Right lung (tissue), 10 donors: ENCODE results near the gene MIA2. TPM values are rescaled to one million over a fixed set of nuclear protein-coding genes. Genes with fewer than 3 reads are reported as not detected.
"Not testable (repeated sequence)": the region's sequence is repeated elsewhere in the genome, so short reads cannot be mapped to it uniquely, and the experiment has no call there.

Experiments used
- DNase-seq, 2 donors: peaks; one replicate each; pipeline ENCODE4 v3.0.0-alpha.2; 2013
- long read RNA-seq, 8 donors: transcript quantifications; one replicate each; lab custom pipeline, GENCODE V29; 2026
- polyA plus RNA-seq, 5 donors: library from polyadenylated mRNA; unstranded; fragments of 120-200 nt; gene quantifications; one replicate each; pipeline versions ENCODE4 v1.2.1 to v1.2.3, GENCODE V29; 2013; ENCODE audit warnings: inconsistent platforms in 1 of 5, low replicate concordance in 1 of 5; ENCODE audit not compliant: insufficient read length in 5 of 5, insufficient read depth in 1 of 5

MIA2 gene, protein sequence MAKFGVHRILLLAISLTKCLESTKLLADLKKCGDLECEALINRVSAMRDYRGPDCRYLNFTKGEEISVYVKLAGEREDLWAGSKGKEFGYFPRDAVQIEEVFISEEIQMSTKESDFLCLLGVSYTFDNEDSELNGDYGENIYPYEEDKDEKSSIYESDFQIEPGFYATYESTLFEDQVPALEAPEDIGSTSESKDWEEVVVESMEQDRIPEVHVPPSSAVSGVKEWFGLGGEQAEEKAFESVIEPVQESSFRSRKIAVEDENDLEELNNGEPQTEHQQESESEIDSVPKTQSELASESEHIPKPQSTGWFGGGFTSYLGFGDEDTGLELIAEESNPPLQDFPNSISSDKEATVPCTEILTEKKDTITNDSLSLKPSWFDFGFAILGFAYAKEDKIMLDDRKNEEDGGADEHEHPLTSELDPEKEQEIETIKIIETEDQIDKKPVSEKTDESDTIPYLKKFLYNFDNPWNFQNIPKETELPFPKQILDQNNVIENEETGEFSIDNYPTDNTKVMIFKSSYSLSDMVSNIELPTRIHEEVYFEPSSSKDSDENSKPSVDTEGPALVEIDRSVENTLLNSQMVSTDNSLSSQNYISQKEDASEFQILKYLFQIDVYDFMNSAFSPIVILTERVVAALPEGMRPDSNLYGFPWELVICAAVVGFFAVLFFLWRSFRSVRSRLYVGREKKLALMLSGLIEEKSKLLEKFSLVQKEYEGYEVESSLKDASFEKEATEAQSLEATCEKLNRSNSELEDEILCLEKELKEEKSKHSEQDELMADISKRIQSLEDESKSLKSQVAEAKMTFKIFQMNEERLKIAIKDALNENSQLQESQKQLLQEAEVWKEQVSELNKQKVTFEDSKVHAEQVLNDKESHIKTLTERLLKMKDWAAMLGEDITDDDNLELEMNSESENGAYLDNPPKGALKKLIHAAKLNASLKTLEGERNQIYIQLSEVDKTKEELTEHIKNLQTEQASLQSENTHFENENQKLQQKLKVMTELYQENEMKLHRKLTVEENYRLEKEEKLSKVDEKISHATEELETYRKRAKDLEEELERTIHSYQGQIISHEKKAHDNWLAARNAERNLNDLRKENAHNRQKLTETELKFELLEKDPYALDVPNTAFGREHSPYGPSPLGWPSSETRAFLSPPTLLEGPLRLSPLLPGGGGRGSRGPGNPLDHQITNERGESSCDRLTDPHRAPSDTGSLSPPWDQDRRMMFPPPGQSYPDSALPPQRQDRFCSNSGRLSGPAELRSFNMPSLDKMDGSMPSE (N-terminal part only)
- 10 to 100 TPM; 17.1 to 23.0 (median 22.5) TPM for polyA plus RNA-seq
- long read RNA-seq, donor 1, partial matches to known transcripts, result 0 of 2 reads
- long read RNA-seq, donor 1, other reads (novel, unspliced or antisense), result 0 of 2 reads
- long read RNA-seq, donor 2, result 0 reads
- long read RNA-seq, donor 3, partial matches to known transcripts, result 0 of 2 reads
- long read RNA-seq, donor 3, other reads (novel, unspliced or antisense), result 0 of 2 reads
- long read RNA-seq, donor 4, partial matches to known transcripts, result 0 of 2 reads
- long read RNA-seq, donor 4, other reads (novel, unspliced or antisense), result 0 of 2 reads
- long read RNA-seq, donor 5, result 0 reads
- long read RNA-seq, donor 6, partial matches to known transcripts, result 0 of 3 reads
- long read RNA-seq, donor 6, other reads (novel, unspliced or antisense), result 0 of 3 reads
- long read RNA-seq, donor 7, result 0 reads
- long read RNA-seq, donor 8, result 0 reads

DNA sequence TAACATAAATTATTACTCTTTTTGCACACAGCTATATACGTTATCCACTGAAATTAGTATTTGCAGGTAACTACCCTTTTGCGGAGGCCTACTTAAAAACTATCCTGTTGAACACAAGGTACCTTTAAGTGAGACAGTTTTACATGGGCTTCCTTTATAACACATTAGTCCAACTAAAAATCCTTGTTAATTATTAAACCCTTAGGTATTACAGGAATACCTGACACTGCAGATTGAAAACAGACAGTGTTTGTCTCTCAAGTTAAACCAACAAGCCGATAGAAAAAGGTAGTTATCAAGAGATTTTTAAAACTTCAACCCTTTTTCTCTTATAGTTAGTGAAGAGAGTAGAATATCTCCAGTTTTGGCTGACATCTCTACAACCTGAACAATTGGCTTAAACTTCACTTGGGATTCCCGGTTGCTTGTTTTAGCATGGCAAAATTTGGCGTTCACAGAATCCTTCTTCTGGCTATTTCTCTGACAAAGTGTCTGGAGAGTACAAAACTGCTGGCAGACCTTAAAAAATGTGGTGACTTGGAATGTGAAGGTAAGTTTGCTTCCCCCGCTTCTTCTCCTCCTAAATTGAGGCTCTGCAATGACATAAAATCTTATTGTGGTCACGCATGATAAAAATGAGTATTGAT lies at the start of gene MIA2:
Gene MIA2 (plus strand): TSS at position 236 of the 647 bp plus-strand sequence. CDS start 200 bp downstream, at position 436.
- no peak for DNase-seq

DNA sequence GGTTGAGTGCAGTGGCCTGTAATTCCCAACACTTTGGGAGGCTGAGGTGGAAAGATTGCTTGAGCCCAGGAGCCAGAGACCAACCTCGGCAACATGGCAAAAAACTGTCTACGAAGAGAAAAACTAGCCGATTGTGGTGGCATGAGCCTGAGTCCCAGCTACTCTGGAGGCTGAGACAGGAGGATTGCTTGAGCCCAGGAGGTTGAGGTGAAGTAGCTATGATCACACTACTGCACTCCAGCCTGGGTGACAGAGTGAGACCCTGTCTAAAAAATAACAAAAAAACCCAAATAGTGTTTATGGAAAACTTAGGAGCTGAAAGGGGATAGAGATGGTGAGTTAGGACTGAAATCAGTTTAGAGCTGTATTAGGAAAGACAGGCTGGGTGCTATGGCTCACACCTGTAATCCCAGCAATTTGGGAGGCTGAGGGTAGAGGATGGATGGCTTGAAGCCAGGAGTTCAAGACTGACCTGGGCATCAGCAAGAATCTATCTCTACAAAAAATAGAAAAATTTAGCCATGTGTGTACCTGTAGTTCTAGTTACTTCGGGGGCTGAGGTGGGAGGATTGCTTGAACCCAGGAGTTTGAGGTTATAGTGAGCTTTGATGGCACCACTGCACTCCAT lies 49.0 kb upstream of the MIA2 start:
- no peak for DNase-seq

DNA sequence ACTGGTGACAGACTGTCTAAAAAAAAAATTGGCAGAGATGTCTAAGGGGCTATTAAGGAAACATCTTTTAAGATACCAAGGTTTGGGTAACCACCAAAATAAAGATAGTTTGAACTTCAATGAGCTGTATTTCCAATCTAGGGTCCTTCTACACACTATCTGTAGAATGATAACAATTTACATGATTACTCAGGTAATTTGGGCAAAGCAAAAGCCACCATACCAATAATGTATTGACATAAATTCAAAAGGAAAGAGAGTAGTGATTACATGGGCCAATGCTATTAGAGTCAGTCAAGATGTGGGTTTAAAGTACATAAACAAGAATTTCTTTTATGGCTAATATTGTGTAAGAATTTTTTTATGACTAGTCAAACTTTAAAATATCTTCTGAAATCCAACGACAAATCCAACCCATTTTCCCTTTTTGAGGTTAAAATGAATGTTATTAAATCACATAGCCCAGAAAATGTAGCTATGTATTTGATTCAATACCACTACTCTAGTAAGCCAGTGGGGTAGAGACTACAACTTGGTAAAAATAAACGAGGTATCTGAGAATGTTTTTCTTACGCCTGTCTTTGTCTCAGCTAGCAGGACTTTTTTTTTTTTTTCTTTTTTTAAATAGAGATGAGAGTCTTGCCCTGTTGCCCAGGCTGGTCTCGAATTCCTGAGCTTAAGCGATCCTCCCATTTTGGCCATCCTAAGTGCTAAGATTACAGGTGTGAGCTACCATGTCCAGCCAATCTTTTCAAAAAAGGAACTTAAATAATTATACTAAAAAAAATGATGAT lies 48.3 kb upstream of the MIA2 start:
- no peak for DNase-seq

DNA sequence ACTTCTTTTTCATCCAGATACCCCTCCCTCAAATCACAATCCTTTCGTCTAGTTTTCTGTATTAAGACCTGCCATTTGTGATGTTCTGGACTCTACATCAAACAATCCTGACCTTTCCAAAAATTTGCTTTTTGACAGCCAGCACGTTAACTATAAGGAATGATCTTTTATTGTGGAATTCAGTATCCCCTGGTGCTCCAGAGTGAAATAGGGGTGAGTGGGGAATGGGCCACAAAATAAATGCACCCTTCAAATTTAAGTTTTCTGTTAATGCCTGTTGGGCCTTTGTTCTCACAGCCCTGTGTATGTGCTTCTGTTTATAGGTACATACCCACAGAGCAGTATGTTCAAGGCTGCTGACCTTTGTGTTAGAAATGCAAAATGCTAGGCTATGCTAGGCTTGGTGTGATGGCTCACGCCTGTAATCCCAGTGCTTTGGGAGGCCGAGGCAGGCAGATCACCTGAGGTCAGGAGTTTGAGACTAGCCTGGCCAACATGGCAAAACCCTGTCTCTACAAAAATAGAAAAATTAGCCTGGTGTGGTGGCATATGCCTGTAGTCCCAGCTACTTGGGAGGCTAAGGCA lies 46.7 kb upstream of the MIA2 start:
- no peak for DNase-seq

DNA sequence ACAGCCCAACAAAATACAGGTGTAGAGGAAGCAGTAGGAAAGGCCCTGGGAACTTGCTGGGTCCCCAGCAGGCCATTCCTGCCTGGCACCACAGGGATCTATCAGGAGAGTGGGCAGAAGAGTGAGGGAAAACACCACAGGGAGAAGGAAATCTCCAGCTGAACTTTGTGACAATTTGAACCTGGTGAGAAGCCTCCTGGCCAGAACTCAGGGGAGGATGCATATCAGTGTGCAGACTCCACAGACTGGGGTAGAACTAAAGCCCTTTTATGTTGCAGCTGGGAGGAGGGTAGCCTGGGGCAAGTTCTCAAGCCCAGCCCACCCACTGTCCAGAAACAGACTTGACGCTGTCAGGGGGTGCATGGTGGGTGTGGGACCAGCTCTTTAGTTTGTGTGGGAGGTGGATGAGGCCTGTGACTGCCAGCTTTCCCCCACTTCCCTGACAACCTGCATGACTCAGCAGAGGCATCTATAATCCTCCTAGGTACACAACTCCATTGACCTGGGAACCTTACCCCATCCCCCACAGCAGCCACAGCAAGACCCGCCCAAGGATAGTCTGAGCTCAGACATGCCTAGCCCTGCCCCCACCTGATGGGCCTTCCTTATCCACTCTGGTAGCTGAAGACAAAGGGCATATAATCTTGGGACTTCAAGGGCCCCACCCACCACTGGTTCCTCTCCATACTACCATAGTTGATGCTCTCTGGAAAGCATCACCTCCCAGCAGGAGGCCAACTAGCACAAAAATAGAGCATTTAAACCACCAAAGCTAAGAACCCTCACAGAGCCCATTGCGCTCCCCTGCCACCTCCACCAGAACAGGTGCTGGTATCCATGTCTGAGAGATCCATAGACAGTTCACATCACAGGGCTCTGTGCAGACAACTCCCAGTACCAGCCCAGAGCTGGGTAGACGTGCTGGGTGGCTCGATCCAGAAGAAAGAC lies 29.8 kb upstream of the MIA2 start:
- DNase-seq, result no peak

DNA sequence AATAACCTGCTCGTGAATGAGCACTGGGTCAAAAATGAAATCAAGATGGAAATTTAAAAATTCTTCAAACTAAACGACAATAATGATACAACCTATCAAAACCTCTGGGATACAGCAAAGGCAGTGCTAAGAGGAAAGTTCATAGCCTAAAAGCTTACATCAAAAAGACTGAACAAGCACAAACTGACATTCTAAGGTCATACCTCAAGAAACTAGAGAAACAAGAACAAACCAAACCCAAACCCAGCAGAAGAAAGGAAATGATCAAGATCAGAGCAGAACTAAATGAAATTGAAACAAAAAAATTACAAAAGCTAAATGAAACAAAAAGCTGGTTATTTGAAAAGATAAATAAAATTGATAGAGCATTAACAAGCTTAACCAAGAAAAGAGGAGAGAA lies 26.3 kb upstream of the MIA2 start:
- not testable (repeated sequence) for DNase-seq

DNA sequence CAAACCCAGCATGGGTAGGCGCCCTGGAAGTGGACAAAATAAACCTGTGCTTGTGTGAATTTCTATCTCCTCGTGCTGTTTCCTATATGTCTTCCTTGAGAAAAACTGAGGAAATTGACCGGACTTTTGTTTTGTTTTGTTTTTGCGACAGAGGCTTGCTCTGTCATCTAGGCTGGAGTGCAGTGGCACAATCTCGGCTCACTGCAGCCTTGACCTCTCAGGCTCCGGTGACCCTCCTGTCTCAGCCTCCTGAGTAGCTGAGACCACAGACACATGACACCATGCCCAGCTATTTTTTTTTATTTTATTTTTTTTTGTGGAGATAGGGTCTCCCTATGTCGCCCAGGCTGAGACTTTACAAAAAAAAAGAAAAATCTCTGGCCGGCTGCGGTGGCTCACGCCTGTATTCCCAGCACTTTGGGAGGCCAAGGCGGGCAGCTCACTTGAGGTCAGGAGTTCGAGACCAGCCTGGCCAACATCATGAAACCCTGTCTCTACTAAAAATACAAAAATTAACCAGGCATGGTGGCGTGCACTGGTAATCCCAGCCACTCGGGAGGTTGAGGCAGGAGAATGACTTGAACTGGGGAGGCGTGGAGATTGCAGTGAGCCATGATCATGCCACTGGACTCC lies 22.5 kb upstream of the MIA2 start:
- no peak for DNase-seq

DNA sequence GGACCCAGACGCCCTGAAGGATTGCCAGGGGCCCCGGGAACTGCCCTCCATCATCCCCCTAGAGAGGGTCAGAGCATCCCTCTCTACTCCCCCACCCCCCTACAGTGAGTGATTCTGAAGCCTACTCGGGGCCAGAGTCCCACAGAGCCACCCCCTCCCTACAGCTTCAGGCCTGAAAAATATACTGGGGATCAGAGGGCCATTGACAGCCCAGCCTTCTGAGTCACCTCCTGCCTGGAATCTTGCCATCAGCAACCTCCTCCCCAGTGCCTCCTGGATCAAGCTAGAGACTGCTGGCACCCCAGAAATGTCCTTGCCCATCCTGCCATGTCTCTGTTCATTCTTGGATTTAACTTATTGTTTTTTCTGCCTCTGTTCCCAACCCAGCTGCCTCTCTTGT lies 21.7 kb upstream of the MIA2 start:
- no peak for DNase-seq

DNA sequence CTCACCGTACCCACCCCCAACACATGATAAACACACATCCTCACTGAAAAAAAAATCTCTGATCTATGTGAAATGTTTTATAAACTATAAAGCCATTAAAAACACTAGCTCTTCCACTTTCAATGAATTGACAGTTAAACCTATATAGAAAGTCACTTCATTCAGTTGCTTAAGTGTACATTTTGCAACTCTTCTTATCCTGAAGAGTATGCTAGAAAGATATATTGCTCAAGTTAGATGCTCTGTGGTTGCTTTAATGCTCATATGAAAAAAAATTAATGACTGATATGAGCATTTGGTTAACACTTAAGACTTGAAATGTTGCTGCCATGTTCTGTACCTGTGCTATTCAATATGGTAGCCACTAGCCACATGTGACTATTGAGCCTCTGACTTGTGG lies 21.0 kb upstream of the MIA2 start:
- no peak for DNase-seq

DNA sequence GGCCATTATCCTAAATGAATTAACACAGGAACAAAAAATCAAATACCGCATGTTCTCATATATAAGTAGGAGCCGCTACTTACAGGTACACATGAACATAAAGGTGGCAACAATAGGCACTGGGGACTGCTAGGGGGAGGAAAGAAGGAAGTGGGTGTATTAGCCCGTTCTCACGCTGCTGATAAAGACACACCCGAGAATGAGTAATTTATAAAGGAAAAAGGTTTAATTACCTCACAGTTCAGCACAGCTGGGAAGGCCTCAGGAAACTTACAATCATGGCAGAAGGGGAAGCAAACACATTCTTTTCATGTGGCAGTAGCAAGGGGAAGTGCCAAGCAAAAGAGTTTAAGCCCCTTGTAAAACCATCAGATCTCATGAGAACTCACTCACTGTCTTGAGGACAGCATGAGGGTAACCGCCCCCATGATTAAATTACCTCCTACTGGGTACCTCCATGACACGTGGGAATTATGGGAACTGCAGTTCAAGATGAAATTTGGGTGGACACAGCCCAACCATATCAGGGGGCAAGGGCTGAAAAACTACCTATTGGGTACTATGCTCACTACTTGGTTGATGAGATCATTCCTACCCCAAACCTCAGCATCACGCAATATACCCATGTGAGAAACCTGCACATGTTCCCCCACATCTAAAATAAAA lies 16.4 kb upstream of the MIA2 start:
- no peak for DNase-seq

DNA sequence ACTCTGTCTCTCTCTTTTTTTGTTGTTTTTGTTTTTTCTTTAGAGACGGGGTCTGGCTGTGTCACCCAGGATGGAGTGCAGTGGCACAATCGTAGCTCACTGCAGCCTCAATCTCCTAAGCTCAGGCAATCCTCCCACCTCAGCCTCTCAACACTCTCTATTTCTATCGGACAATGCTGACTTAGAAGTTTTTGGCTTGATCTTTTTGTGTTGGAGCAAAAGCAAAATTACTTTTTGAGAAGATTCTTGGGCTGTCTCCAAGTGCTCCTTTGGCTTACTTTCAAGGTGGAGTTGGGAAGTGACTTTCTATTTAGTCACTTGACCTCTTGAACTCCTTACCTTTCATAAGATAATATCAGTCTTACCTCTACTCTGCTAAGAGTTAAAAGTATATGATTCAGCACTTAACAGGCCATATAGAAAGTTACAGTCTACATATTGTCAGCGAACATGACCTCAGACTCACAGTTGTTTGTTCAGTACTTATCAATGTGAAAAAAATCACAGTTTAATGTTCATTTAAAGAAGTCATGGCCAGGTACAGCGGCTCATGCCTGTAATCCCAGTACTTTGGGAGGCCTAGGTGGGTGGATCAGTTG lies 15.4 kb upstream of the MIA2 start:
- no peak for DNase-seq

DNA sequence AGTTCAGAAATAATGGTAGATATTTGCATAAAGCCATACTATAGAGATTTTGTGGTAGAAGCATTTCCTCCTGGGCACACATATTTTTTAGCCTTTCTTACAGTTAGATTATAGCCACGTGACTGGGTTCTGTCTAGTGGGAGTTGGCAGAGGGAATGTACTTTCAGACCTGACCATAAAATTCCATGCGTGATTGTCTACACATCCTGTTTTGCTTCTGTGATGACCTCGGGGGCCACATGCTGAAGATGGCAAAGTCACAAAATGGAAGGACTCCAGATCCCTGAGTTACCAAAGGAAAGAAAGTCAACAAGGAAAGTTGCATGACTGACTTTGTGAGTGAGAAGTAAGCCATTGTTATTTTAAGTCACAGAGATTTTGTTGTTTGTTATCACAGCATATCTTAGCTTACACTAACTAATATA lies 14.6 kb upstream of the MIA2 start:
- no peak for DNase-seq

DNA sequence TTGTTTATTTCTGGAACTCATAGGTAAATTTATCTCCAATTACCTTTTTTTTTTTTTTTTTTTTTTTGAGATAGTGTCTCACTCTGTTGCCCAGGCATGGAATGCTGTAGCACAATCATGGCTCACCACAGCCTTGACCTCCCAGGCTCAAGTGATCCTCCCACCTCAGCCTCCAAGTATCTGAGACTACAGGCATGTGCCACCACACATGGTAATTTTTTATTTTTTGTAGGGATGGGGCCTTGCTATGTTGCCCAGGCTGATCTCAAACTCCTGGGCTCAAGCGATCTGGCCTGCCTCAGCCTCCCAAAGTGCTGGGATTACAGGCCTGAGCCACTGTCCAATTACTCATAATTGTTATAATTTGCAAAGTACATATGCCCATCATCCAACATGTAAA lies 13.2 kb upstream of the MIA2 start:
- DNase-seq, result not testable (repeated sequence)

DNA sequence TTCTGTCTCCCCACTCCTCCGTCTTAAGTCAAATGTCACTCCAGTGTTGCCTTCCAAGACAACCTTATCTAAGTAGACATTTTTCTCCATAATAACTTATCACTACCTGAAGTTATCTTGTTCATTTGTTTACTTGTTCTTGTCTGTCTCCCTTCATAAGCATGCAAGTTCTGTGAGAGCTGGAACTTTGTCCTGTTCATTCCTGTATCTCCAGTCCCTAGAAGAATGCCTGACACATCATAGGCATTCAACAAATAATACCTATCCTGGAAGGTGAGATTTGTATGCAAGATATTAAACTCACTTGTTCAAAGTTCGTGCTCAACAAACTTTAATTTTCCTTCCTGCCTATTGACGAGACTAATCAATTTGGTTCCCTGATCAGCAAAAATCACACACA lies 5.7 kb upstream of the MIA2 start:
- no peak for DNase-seq

DNA sequence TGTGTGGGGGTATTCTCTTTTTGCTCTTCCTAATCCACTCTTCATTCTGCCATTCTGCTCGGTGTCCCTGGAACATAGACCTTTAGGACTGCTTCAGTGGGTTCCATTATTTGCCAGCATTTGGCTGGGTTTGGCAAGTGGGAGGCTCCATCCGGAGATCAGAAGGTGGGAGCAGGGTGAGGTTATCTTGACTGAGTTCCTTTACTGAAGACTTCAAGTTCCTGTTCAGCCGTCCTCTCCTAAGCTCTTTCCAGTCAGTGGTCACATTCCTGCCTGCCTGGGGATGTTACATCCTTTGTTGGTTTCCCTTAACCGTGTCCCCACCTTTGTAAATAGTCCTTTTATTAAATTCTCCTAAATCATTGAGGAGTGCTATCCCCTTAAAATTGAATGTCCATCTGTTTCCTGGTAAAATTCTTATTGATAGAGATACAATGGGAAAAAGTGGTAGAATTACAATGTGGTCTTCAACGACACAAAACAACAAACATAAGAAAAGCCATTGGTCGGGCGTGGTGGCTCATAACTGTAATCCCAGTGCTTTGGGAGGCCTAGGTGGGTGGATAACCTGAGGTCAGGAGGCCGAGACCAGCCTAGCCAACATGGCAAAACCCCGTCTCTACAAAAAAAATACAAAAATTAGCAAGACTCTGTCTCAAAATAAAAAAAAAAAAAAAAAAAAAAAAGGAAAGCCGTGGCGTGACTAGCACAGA lies 5.0 kb upstream of the MIA2 start:
- no peak for DNase-seq
